ENCODE data around the gene MARCHF3. TPM values are rescaled to one million over a fixed set of nuclear protein-coding genes. Genes with fewer than 3 reads are reported as not detected.

The MARCHF3 gene
- total and polyA plus RNA-seq, 2 of the 13 experiments (the other 11 are each of a cell fraction or from before 2014, with no cell fraction given): 4.8 to 11.9 TPM

DNA sequence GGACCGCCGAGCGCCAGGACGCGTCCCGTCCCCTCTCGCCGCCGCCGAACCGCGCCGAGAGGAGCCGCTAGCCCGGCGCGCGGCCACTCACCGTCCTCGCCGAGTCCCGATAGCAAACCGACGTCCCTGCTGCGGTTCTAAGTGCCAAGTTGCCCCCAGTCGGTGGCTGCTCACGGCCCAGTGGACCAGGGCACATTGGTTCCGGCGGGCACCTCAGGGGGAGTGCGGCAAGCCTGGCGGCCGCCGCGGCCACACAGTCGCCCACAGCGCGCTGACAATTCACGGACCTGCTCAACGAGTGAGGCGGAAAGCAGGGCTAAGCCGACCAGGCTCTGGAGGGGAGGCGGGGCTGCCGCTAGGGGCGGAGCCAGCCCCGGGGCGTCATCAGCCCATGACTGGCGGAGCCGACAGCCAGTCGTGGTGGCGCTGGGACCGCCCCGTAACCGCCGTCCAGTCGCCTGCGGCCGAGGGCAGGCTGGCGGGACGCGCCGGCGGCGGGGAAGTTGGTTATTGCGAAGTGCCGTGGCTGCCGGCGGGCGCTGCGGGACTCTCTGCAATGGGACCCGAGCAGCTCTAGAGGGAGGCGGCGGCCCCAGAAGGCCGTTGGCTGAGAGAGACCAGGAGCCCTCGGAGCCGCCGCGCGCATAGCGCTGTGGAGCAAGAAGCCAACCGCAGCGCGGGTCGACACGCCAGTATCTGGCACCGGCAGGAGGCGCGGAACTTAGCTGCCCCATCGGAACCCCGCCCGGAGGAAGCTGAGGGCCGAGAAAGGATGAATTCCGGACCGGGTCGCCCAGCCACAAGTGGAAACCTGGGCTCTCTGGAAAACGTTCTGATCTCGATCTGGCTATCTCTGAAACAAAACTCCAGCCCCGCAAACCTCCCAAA lies at the start of gene MARCHF3 (continued):
- TF ChIP-seq, protein P1, sequence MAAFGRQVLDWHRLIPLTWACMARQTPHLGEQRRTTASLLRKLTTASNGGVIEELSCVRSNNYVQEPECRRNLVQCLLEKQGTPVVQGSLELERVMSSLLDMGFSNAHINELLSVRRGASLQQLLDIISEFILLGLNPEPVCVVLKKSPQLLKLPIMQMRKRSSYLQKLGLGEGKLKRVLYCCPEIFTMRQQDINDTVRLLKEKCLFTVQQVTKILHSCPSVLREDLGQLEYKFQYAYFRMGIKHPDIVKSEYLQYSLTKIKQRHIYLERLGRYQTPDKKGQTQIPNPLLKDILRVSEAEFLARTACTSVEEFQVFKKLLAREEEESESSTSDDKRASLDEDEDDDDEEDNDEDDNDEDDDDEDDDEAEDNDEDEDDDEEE (CRISPR knock-in tag; IDR thresholded peaks at IDR 0.05): peak; percentile 89; the same call in 1 of the 2 replicates
- TF ChIP-seq NFIB (CRISPR knock-in tag; IDR thresholded peaks at IDR 0.05; ENCODE audit: borderline replicate concordance): no peak
- TF ChIP-seq, protein P2, sequence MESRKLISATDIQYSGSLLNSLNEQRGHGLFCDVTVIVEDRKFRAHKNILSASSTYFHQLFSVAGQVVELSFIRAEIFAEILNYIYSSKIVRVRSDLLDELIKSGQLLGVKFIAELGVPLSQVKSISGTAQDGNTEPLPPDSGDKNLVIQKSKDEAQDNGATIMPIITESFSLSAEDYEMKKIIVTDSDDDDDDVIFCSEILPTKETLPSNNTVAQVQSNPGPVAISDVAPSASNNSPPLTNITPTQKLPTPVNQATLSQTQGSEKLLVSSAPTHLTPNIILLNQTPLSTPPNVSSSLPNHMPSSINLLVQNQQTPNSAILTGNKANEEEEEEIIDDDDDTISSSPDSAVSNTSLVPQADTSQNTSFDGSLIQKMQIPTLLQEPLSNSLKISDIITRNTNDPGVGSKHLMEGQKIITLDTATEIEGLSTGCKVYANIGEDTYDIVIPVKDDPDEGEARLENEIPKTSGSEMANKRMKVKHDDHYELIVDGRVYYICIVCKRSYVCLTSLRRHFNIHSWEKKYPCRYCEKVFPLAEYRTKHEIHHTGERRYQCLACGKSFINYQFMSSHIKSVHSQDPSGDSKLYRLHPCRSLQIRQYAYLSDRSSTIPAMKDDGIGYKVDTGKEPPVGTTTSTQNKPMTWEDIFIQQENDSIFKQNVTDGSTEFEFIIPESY (CRISPR knock-in tag; IDR thresholded peaks at IDR 0.05): no peak
- 0 out of 2 replicates have a peak, but pooled peaks have one; percentile 48 for TF ChIP-seq NFATC3 (CRISPR knock-in tag; IDR thresholded peaks at IDR 0.05)
- TF ChIP-seq CC2D1A (CRISPR knock-in tag; IDR thresholded peaks at IDR 0.05): no peak
- no peak for TF ChIP-seq ZNF138 (CRISPR knock-in tag; IDR thresholded peaks at IDR 0.05; ENCODE audit: low read depth)
- no peak for TF ChIP-seq KDM5A (IDR thresholded peaks at IDR 0.05; ENCODE audit: borderline replicate concordance, low read length)
- TF ChIP-seq AKAP8 (CRISPR knock-in tag; IDR thresholded peaks at IDR 0.05): peak; percentile 64; the same call in 1 of the 2 replicates
- no peak; the same call in 1 of the 2 replicates for TF ChIP-seq ZSCAN22 (CRISPR knock-in tag; IDR thresholded peaks at IDR 0.05)
- TF ChIP-seq NR2C2 (CRISPR knock-in tag; IDR thresholded peaks at IDR 0.05; ENCODE audit: borderline replicate concordance): 0 out of 2 replicates have a peak, but pooled peaks have one; percentile 35
- TF ChIP-seq, protein P3, sequence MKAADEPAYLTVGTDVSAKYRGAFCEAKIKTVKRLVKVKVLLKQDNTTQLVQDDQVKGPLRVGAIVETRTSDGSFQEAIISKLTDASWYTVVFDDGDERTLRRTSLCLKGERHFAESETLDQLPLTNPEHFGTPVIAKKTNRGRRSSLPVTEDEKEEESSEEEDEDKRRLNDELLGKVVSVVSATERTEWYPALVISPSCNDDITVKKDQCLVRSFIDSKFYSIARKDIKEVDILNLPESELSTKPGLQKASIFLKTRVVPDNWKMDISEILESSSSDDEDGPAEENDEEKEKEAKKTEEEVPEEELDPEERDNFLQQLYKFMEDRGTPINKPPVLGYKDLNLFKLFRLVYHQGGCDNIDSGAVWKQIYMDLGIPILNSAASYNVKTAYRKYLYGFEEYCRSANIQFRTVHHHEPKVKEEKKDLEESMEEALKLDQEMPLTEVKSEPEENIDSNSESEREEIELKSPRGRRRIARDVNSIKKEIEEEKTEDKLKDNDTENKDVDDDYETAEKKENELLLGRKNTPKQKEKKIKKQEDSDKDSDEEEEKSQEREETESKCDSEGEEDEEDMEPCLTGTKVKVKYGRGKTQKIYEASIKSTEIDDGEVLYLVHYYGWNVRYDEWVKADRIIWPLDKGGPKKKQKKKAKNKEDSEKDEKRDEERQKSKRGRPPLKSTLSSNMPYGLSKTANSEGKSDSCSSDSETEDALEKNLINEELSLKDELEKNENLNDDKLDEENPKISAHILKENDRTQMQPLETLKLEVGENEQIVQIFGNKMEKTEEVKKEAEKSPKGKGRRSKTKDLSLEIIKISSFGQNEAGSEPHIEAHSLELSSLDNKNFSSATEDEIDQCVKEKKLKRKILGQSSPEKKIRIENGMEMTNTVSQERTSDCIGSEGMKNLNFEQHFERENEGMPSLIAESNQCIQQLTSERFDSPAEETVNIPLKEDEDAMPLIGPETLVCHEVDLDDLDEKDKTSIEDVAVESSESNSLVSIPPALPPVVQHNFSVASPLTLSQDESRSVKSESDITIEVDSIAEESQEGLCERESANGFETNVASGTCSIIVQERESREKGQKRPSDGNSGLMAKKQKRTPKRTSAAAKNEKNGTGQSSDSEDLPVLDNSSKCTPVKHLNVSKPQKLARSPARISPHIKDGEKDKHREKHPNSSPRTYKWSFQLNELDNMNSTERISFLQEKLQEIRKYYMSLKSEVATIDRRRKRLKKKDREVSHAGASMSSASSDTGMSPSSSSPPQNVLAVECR (CRISPR knock-in tag; IDR thresholded peaks at IDR 0.05; ENCODE audit: borderline replicate concordance): peak; percentile 88
- no peak for TF ChIP-seq TEAD2 (CRISPR knock-in tag; IDR thresholded peaks at IDR 0.05)
- peak; percentile 36; the same call in 1 of the 2 replicates for TF ChIP-seq YEATS2 (CRISPR knock-in tag; IDR thresholded peaks at IDR 0.05; ENCODE audit: borderline replicate concordance)
- peak; percentile 89 for TF ChIP-seq CREB1 (IDR thresholded peaks at IDR 0.05)
- TF ChIP-seq CREB1 (CRISPR knock-in tag; IDR thresholded peaks at IDR 0.05): no peak
- TF ChIP-seq, protein P4, sequence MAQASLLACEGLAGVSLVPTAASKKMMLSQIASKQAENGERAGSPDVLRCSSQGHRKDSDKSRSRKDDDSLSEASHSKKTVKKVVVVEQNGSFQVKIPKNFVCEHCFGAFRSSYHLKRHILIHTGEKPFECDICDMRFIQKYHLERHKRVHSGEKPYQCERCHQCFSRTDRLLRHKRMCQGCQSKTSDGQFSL (CRISPR knock-in tag; IDR thresholded peaks at IDR 0.05): no peak; the same call in none of the 2 replicates
- TF ChIP-seq HNF4G (IDR thresholded peaks at IDR 0.05; ENCODE audit: borderline replicate concordance, low read depth, low read length): no peak; the same call in 1 of the 2 replicates
- TF ChIP-seq HNF4G (CRISPR knock-in tag; IDR thresholded peaks at IDR 0.05; ENCODE audit: borderline replicate concordance, low read depth): peak; percentile 46; the same call in 1 of the 2 replicates
- TF ChIP-seq ZNF430 (CRISPR knock-in tag; IDR thresholded peaks at IDR 0.05): no peak
- TF ChIP-seq ZNF749 (CRISPR knock-in tag; IDR thresholded peaks at IDR 0.05; ENCODE audit: borderline replicate concordance): no peak
- TF ChIP-seq HMG20A (CRISPR knock-in tag; IDR thresholded peaks at IDR 0.05; ENCODE audit: borderline replicate concordance): no peak; the same call in 1 of the 2 replicates
- 0 out of 2 replicates have a peak, but pooled peaks have one; percentile 24 for TF ChIP-seq ZZZ3 (CRISPR knock-in tag; IDR thresholded peaks at IDR 0.05; ENCODE audit: borderline replicate concordance)
